CD4-positive, alpha-beta T cell treated with Interleukin-4 for 1 hour (primary cell): ENCODE results near the gene PLPP4.

ENCODE experiments used
- DNase-seq, 2 donors: peaks; one replicate each; pipeline ENCODE4 v3.0.0-alpha.2; 2020 to 2022

Gene PLPP4

DNA sequence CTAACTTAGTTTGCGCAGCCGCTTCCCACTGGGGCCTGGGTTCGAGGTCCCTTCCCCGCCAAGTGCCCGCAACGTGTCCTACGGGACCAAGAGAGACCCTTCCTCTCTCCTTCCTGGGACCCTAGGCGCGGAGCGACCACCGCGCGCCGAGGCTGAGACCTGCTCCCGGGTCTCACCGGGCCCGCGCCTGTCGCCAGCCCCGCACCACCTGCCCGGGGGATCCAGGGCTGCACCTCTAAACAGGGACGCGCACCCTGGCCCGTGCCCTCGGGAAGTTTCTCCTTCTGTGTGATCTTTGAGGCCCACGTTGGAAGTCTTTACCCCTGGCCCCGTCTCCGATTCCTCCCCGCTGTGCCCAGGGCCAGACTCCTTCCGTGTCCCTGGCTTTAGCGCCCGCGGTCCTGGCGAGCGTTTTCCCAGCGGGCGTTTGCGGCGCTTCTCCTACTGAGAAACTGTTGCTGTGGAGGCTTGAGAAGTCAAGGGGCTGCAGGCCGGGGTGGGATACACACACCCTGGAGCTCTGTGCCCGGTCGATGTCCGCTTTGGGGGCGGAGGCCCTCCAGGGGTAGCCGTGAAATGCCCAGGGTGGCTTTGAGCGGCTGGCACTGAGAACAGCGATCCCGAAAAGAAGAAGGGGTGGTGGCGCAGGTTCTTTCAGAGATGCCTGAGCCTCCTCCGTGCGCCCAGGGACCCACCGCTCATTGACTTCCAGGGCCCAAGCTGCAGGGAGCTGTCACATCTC lies 575 bp downstream of the PLPP4 start:
- no peak for DNase-seq

DNA sequence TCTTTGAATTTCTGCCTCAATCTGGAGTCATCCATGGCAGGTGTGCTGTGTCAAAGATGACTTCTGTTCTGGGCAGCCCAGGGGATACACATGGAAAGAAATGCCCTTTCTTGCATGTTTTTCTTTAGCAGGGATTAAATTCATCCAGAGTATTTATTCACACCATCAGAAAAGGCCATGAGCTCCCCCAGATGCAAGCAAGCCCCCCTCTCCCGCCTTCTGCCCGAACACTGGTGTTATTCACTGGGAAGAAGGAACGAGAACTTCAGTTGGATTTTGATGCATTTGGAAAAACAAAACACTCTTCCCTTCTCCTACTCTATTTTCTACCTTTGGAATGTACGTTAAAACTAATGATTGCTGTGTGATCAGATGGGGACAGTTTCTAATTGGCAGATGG lies 1.4 kb downstream of the PLPP4 start:
- no peak for DNase-seq

DNA sequence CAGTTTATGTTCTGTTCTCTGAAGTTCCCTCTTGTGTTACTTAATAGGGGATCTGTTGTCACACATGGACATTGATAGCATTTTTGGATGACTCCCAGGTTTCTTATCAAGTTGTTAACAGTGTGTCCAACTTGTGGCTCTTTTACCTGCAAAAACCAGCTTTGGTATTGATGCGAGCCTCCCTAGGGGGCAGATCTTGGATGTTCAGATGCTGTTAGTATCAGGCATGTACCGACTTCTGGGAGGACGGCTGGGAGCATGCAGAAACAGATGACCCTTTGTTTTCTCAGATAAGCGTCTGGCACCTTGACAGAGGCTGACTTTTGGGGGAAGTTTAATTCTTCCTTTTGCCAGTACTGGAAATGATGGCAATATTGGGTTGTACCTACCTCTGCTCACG lies 2.2 kb downstream of the PLPP4 start:
- DNase-seq = no peak

DNA sequence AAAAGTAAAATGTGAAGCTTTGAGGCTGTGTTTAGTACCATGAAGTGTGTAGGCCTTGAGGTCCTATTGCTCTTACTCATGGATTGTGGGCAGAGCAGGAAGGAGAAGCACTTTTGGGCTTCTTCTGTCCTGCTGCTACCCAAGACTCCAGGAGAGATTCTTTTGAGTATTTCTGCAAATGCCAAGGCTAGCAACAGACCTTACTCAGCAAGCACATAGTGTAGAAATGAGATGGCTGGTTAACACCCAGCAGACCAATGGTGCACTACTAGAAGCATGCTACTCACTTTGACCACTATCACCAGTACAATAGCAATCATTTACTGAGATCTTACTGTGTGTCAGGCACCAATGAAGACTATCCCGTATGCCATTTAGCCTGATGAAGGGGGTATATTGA lies 3.2 kb downstream of the PLPP4 start:
- no peak for DNase-seq

DNA sequence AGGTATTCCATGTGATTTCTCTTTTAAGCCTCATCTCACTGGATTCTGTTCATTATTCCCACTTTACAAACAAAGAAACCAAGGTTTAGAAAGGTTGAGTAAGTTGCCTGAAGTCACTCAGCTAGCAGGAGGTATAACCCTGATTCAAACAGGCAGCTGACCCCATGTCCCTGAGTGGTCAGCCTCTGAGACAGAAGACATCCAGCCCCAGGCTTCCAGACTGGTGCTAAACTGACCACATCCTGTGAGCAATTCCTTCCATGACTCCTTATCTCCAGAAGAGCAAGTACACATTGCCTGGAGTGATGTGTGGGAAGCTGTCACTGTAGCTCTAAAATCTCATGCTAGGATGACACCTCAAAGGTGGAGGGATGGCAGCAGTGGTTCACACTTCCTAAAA lies 3.7 kb downstream of the PLPP4 start:
- DNase-seq = no peak

DNA sequence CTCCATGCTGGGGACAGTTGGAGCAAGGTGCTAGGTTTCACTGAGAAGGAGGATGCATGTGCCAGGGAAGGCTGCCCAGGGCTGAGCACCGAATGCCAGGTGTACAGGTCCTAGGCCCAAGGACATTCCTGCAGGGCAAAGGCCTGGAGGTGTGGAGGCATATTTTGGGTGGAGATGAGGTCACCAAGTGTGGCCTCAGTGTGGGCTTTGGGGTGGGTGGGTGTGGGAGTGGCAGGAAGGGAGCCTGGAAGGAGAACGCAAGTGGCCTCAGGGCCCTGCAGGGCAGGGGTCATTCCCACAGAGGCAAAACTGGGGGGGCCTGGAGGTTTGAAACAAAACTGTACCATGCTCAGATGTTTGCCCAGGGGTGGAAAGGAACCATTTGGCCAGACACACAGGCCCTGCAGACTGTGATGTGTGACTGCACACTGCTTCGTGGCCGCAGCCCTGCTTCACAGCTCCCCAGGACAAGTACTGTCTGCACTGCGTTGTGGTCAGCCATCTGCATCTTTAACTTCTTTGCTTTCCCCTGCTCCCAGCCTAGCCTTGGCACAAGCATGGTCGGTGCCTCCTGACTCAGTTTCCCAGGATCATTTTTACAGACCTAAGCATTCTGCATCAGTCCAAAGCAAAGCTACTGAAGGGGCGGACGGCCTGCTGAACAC lies 5.1 kb downstream of the PLPP4 start:
- no peak for DNase-seq

DNA sequence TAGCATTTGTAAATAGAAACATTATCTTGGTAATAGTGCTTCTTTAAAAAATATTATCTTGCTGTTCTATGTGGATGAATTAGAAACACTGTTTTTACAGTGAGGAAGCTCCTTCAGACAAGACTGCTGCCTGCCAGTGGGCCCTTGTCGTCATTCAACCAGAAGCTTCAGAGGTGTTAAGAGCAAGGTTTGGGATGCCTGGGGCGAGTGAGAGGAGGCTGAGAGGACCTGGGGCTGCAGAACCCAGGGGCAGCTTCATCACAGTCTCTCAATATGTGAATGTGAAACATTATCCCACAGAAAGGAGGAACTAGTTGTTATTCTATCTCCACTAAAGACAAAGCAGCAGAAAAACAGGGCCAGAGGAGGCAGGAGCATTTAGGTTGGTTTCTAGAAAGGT lies 8.1 kb downstream of the PLPP4 start:
- no peak for DNase-seq

DNA sequence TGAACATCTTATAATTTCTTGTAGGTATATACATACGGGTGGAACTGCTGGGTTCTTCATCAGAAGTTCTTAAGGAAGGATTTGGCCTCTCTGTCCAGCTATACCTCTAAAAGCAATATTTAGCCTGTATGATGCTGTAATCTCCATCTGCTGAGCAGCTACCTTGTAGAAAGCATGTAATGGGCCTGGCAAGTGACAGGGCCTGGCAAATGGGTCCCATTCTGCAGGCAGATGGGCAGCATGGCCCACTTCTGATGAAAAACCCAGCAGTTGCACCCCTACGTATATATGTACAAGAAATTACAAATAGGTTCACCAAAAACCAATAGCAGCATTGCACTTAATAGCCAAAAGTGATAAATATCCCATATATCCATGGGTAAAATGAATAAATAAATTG lies 9.0 kb downstream of the PLPP4 start:
- DNase-seq = no peak

DNA sequence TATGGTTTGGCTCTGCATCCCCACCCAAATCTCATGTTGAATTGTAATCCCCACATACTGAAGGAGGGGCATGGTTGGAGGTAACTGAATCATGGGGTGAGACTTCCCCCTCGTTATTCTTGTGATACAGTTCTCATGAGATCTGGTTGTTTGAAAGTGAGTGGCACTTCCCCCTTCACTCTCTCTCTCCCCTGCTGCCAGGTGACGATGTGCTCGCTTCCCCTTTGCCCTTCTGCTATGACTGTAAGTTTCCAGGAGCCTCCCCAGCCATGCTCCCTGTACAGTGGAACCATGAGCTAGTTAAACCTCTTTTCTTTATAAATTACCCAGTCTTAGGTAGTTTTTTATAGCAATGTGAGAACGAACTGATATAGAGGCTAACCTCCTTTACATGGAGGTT lies 16.6 kb downstream of the PLPP4 start:
- no peak for DNase-seq

DNA sequence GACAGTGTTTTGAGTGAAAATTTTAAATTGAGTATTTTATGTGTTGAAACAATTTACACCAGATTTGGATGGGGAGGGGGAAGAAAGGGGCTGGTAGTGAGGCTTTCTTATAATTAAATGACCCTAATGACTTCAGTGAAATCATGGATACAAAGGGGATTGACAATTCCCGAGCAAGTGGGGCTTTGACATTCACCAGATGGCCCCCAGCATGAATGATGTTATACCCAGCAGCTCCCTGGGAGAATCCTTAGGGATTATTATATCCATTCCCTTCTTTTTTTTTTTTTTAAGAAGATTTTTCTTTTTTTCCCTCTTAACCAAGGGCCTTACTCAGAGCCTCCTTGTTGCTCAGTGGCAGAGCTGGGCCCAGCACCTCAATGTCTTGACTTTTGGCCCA lies 17.9 kb downstream of the PLPP4 start:
- no peak for DNase-seq

DNA sequence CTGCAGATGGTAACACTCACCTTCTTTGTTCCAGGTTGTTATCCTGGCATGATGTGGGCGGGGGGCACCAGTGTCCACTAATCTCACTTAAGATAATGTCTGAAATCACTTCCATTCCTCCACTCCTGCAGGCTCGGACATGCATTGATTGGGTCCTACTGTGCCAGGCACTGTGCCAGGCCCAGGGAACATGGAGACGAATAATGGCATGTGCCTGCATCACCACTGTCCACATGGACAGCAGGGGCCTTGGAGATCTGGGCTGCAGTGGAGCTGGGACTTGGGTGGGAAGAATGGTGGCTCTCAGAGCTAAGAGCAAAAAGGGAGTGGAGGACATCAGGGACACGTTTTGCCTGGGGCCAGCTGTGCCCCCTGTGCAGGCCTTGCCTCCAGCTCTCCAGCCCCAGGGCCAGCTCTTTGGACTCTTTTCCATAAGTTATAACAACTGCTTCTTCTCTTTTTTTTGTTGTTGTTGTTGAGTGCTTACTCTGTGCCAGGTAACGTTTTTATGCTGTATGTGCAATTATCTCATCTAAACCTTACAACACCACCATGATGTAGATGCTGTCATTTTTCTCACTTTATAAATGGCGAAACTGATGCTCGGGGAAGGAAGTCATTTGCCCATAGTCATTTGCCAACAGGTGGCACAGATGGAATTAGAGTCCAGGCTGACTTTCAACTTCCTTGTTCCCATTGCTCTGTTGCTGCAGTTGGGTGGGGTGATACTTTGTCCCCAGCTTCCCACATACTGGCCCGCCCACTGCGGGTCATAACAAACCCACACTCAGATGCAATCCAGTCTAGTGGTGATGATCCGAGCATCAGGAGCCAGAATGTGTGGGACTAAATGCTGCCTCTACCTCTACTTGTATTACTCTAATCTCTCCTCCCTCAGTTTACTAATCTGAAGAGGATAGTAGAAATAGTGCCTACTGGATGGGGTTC lies 19.1 kb downstream of the PLPP4 start:
- no peak for DNase-seq

DNA sequence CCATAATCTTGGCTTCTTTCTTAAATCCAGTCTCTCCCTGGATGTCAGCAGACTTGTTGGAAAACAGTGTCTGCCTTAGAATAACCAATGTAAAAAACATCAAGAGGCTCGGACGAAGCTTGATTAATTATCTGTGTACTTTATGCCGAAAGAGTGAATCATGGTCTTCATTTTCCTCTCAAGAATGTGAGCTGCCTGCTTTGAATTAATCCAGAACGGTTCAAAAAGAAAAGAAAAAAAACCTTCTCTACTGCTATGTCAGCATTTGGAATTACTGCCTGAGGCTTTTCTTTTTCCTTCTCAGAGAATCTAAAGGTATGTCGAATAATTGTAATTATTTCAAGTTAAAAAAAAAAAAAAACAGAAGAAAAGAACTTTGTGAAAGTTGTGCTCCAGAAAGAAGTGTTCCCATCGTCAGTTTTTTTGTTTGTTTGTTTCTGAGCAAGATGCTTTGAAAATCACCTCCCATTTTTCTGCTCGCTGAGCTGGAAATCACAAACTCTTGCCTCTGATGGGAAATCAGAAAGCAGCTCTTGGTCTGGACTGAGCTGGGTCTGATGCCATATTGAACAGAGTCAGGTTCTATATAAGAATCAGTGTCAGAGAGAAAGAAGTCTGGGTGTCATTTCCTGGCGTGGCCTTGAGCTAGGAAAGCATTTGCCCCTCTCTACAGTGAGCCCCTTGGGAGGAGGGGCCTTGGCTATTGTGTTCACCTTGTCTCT lies 20.2 kb downstream of the PLPP4 start:
- DNase-seq = no peak

DNA sequence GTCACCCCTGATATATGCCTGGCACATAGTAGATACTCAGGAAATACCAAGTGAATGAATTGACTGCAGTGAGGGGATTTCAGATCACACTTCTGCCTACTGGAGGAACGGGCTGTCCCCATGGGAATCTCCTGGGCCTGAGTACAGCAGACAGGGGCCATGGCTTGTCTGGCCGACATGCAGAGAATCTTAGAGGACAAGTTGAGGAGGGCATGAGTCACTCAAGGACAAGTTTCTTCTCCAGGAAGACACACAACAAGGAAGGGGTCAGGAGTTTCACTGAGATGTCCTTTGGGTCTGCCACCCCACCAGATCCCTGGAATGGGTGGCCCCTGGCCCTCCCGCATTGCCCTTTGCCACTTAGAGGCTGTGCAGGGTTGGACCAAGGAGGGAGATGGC lies 20.7 kb downstream of the PLPP4 start:
- DNase-seq = no peak

DNA sequence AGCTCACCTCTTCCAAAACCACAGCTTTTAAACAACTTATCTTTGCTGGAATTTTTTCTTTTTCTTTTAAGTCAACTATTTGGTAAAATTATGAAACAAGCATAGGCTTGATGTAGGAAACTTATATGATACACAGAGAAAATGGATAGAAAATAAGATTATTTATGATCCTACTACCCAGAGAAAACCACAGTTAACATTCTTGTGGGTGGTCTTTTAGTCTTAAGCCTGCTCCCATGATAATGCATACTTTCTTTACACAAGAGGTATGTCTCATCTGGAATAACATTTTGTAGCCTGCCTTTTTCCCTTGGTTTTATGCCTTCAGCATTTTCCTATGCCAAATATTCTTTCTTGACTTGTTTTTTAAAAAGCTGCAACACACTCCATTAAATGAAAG lies 21.4 kb downstream of the PLPP4 start:
- no peak for DNase-seq

DNA sequence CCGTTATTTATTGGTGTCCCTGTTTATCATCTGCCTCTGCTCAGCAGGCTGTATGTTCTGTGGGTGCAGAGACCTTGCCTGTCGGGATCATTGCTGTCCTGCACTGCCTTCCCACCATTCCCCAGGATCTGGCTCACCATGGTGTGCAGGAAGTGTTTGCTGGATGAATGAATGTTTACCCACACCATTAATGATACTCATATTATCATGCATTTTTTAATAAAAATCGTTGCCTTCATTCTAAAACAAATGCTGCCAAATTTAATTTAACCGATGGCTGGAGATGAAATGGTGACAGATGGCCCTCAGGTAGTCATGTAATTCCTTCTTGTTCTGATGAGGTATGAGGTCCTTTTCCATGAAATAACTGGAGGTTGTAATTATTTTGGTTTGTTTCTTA lies 22.5 kb downstream of the PLPP4 start:
- DNase-seq = no peak

DNA sequence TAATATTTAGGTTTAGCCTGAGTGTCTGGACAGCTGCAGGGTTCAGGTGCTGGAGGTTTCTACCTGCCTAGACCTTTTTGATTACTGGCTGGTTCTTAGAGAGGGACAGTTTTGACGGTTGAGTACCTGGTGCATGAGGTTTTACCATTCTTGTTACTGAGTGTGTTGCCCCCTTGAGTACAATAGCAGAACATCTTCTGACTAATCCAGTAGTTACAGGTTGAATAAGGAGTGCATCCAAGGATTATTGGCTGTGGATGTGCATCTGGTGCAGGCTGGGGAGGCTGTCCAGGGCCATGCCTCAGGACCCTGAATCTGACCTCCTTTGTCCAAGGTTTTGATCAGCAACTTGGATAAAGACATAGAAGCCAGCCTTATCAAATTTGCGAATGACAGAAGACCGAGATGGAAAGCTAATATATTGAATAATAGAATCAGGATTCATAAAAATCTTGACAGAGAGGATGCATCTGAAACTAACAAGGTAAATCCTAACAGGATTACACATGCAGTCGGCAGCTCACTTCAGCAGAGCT lies 23.1 kb downstream of the PLPP4 start:
- no peak for DNase-seq

DNA sequence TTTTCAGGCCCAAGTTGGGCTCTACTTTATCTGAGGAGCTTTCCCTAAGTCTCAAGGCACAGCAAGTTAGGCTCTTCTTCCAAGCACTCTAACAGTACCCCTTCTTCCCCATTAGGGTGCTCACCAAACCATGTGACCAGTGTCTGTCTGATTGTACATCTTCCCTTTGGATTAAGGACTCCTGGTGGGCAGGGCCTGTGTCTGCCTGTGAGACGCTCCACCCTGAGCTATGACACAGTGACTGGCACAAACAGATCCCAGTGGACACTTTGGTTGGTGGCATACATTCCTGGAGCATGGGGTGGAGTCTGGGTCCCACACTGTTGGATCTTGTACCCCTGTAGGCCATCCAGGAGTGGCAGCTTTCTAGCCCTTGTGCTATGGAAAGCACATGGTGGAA lies 23.8 kb downstream of the PLPP4 start:
- no peak for DNase-seq

DNA sequence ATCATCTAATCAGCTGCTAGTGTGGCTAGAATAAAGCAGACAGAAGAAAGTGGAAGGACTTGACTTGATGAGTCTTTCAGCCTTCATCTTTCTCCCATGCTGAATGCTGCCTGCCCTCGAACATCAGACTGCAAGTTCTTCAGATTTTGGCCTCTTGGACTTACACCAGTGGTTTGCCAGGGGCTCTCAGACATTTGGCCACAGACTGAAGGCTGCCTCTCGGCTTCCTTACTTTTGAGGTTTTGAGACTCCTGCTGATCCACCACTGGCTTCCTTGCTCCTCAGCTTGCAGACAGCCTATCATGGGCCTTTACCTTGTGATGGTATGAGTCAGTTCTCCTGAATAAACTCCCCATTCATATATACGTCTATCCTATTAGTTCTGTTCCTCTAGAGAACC lies 26.0 kb downstream of the PLPP4 start:
- no peak for DNase-seq

DNA sequence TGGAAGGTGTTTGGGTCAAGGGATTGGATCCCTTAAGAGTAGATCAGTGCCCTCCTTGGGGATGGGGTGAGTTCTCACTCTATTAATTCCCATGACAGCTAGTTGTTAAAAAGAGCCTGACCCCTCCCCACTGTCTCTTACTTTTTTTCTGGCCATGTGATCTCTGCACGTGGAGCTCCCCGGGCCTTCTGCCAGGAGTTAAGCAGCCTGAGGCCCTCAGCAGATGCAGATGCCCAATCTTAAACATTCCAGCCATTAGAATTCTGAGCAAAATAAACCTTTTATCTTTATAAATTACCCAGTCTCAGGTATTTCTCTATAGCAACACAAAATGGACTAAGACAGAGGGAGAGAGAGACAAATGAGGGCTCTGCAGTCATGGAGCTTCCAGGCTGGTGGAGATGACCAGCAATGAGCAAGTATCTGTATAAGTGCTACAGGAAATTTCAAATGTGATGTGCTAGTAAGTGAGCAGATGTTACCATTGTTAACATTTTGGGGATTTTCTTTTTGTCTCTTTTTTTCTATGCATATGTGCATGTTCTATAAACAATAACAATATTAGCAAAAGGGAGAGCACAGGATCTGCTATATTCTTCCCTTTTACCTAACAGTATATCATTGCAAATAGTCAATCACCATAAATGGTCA lies 26.7 kb downstream of the PLPP4 start:
- no peak for DNase-seq

DNA sequence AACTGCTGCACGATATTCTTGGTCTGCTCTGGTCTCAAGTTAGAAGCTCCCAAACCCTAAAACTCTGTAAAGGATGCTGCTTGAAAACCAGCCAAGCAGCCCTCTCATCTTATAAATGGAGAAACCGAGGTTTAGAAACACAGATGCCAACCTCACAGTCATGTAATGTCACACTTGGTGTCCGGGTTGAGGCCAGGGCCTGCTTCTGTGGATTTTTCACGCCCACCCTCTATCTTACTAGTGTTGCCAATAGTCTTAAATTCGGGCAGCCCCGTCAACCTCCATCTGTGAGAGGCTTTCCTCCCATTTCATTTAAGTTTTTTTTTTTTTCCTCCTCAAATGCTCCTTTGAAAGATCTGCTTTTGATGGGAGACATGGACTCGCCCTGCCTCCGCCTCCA lies 28.9 kb downstream of the PLPP4 start:
- no peak for DNase-seq

DNA sequence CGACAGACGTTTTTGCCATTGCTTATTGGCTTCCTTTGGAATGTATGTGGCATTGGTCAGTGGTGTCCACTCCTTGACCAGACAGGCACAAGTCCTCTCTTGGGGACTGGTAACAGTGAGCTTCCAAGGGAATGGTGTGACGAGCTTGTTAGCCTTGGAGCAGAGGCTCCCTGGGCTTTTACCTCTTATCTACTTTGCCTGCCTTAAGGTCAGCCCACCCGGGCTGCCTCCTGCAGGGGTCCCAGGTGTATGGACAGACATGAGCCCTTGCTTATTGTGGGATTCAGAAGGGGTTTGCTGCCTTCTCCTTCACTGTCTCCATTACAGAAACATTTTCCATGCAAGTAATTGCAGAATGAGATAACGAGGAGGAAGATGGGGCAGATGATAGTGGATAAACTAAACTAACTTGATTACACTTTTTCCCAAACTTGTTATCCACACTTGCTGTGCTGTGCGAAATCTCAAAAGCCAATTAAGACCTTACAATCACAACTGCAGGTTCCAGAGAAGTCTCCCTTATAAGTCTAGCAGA lies 29.7 kb downstream of the PLPP4 start:
- DNase-seq = no peak

DNA sequence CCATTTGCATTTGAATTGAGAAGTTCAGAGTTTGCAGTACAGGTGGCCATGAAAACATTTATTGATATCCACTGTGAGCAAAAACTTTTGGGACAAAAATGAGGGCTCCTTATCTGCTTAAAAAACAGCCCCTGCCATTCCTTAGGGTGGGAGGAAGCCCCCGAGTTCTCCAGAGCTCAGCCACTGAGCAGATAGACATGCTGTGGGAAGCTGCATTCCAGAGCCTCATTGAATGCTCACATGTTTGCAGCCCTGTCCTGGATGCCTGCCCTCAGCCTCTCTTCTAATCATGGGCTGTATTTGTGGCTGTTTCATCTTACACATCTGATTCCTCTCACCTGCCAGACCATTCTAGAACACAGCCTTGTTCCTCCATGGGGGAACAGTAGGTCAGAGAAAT lies 33.3 kb downstream of the PLPP4 start:
- DNase-seq = no peak
